K562 (cell line): Measurements from ENCODE around the gene PPOX. TPM values are rescaled to one million over a fixed set of nuclear protein-coding genes. Genes with fewer than 3 reads are reported as not detected.

Source experiments
- CBFB ChIP-seq: sonication (generic); formaldehyde crosslinking; IDR thresholded peaks from 2 replicates; pipeline ENCODE4 v1.4.0; 2020; ENCODE audit warnings: mild to moderate bottlenecking, missing genetic modification reagents
- ELF1 ChIP-seq: fragments of 200-800 bp; sonication (Bioruptor generic); IDR thresholded peaks from 2 replicates; pipeline ENCODE4 v1.6.1; 2016; ENCODE audit warnings: missing genetic modification characterization, missing compliant biosample characterization
- PCBP2 ChIP-seq: fragments of 200-400 bp; formaldehyde crosslinking; IDR thresholded peaks from 2 replicates; pipeline ENCODE4 v1.6.1; 2018; ENCODE audit warnings: low read length, low read depth, mild to moderate bottlenecking, moderate library complexity; ENCODE audit not compliant: poor library complexity, severe bottlenecking
- PHF8 ChIP-seq: fragments of 200-600 bp; sonication (generic); IDR thresholded peaks from 2 replicates; pipeline ENCODE4 v1.6.1; 2012; ENCODE audit warnings: mixed run types, mild to moderate bottlenecking, inconsistent platforms, low read length, moderate library complexity, borderline replicate concordance
- POLR2A ChIP-seq: fragments of 450-650 bp; conservative IDR thresholded peaks from 2 replicates; pipeline ENCODE4 v1.6.1; 2016
- PTBP1 ChIP-seq: fragments of 200-400 bp; formaldehyde crosslinking; IDR thresholded peaks from 2 replicates; pipeline ENCODE4 v1.6.1; 2017; ENCODE audit warnings: low read depth, low read length
- RBFOX2 ChIP-seq: fragments of 200-400 bp; formaldehyde crosslinking; IDR thresholded peaks from 2 replicates; pipeline ENCODE4 v1.6.1; 2017; ENCODE audit warnings: low read depth, mild to moderate bottlenecking, low read length, moderate library complexity
- RUNX1 ChIP-seq: sonication (generic); IDR thresholded peaks from 2 replicates; pipeline ENCODE4 v1.6.1; 2016; ENCODE audit warnings: antibody characterized with exemption, low read depth
- SAP30 ChIP-seq: fragments of 200-600 bp; sonication (generic); IDR thresholded peaks from 2 replicates; pipeline ENCODE4 v1.6.1; 2012; ENCODE audit warnings: borderline replicate concordance, low read depth, mild to moderate bottlenecking, moderate library complexity, low read length, control low read depth, inconsistent platforms; ENCODE audit not compliant: insufficient read depth, poor library complexity, severe bottlenecking
- ZNF75A ChIP-seq: fragments of 450-650 bp; formaldehyde crosslinking; IDR thresholded peaks from 2 replicates; pipeline ENCODE4 v1.4.0; 2020; ENCODE audit warnings: mild to moderate bottlenecking
- polyA plus RNA-seq, 8 experiments: library from polyadenylated mRNA; depleted of rRNA in 4 of 8; stranded (reverse) in 5 of 8; unstranded in 3 of 8; fragments of >200 nt; fragmentation: Nextera tagmentation in 2 of 8; fragmentation: Illumina TruSeq in 1 of 8; extraction: Ambion mirVana in 2 of 8; extraction: Trizol in 1 of 8; gene quantifications; 2 replicates each; pipeline versions ENCODE4 v1.2.1 to v1.2.3, GENCODE V29; 2011 to 2014; ENCODE audit warnings: inconsistent platforms in 1 of 8, missing spikeins in 1 of 8
- total RNA-seq, 7 experiments: library from RNA; depleted of rRNA in 6 of 7; stranded (reverse); fragments of >200 nt in 6 of 7; fragmentation: Illumina TruSeq in 2 of 7; extraction: Trizol in 2 of 7; gene quantifications; 2 replicates each; pipeline versions ENCODE4 v1.2.1 to v1.2.3, GENCODE V29; 2011 to 2021; ENCODE audit warnings: low replicate concordance in 1 of 7
- TF ChIP-seq, protein P1 (sequence below): fragments of 250-450 bp; sonication (Bioruptor Pico); IDR thresholded peaks from 2 replicates; pipeline ENCODE4 v1.8.0; 2021; ENCODE audit warnings: borderline replicate concordance, mild to moderate bottlenecking, moderate library complexity; ENCODE audit not compliant: poor library complexity, severe bottlenecking
- TF ChIP-seq, protein P2 (sequence below): sonication (generic); formaldehyde crosslinking; IDR thresholded peaks from 2 replicates; pipeline ENCODE4 v1.8.0; 2022; ENCODE audit warnings: mild to moderate bottlenecking, missing genetic modification reagents
- TF ChIP-seq, protein P3 (sequence below): sonication (generic); formaldehyde crosslinking; IDR thresholded peaks from 2 replicates; pipeline ENCODE4 v1.4.0; 2020; ENCODE audit warnings: mild to moderate bottlenecking, missing genetic modification reagents
- TF ChIP-seq, protein P4 (sequence below): sonication (generic); formaldehyde crosslinking; IDR thresholded peaks from 2 replicates; pipeline ENCODE4 v1.8.0; 2023; ENCODE audit warnings: mild to moderate bottlenecking, missing genetic modification reagents
- TF ChIP-seq, protein P5 (sequence below): sonication (generic); formaldehyde crosslinking; IDR thresholded peaks from 2 replicates; pipeline ENCODE4 v1.8.1; 2023; ENCODE audit warnings: mild to moderate bottlenecking, missing genetic modification reagents, moderate library complexity

The PPOX gene
- total and polyA plus RNA-seq, 9 of the 15 experiments (the other 6 are each of a cell fraction or from before 2014, with no cell fraction given) = 17.0 to 57.1 (median 38.9) TPM

DNA sequence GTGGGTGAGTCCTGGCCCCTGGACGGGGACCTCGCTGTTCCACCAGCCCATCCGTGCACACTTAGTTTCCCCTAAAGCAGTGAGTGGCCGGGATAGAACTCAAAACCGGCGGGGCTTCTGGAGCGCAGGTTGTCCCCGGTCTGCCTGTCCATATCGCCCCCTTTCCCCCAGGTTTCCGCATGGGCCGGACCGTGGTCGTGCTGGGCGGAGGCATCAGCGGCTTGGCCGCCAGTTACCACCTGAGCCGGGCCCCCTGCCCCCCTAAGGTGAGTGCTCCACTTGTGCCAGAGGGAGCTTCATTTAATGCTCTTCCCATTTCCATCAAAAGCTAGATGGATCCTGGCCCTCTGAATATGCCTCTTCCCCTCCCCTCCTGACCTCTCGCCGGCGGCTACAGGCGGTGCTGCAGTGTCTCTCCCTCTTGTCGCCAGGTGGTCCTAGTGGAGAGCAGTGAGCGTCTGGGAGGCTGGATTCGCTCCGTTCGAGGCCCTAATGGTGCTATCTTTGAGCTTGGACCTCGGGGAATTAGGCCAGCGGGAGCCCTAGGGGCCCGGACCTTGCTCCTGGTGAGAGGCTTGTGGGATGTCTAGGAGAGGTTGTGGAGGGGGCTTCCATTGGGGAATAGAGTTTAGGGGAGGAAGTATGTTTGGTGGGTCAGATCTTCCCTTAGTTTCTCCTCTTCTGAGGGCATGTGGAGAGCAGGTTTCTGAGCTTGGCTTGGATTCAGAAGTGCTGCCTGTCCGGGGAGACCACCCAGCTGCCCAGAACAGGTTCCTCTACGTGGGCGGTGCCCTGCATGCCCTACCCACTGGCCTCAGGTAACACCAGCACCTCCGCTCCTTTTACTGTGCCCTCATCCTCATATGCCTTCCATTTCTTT lies 683 bp downstream of the PPOX start (continued):
- TF ChIP-seq, protein P1, sequence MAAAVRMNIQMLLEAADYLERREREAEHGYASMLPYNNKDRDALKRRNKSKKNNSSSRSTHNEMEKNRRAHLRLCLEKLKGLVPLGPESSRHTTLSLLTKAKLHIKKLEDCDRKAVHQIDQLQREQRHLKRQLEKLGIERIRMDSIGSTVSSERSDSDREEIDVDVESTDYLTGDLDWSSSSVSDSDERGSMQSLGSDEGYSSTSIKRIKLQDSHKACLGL = no peak
- TF ChIP-seq ZNF75A (CRISPR knock-in tag) = no peak
- TF ChIP-seq, protein P2, sequence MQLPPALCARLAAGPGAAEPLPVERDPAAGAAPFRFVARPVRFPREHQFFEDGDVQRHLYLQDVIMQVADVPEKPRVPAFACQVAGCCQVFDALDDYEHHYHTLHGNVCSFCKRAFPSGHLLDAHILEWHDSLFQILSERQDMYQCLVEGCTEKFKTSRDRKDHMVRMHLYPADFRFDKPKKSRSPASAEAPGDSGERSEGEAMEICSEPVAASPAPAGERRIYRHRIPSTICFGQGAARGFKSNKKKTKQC (CRISPR knock-in tag) = peak; percentile 14; the same call in 1 of the 2 replicates
- no peak for TF ChIP-seq POLR2A
- peak; percentile 3; the same call in 1 of the 2 replicates for TF ChIP-seq PHF8
- peak; percentile 44 for TF ChIP-seq SAP30
- TF ChIP-seq RBFOX2 = peak; percentile 75
- no peak for TF ChIP-seq PCBP2
- TF ChIP-seq, protein P3, sequence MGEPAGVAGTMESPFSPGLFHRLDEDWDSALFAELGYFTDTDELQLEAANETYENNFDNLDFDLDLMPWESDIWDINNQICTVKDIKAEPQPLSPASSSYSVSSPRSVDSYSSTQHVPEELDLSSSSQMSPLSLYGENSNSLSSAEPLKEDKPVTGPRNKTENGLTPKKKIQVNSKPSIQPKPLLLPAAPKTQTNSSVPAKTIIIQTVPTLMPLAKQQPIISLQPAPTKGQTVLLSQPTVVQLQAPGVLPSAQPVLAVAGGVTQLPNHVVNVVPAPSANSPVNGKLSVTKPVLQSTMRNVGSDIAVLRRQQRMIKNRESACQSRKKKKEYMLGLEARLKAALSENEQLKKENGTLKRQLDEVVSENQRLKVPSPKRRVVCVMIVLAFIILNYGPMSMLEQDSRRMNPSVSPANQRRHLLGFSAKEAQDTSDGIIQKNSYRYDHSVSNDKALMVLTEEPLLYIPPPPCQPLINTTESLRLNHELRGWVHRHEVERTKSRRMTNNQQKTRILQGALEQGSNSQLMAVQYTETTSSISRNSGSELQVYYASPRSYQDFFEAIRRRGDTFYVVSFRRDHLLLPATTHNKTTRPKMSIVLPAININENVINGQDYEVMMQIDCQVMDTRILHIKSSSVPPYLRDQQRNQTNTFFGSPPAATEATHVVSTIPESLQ (CRISPR knock-in tag) = peak; percentile 78; the same call in 1 of the 2 replicates
- TF ChIP-seq ELF1 = peak; percentile 48; the same call in 1 of the 2 replicates
- TF ChIP-seq PTBP1 = no peak
- TF ChIP-seq RUNX1 = peak; percentile 28; the same call in 1 of the 2 replicates
- TF ChIP-seq, protein P4, sequence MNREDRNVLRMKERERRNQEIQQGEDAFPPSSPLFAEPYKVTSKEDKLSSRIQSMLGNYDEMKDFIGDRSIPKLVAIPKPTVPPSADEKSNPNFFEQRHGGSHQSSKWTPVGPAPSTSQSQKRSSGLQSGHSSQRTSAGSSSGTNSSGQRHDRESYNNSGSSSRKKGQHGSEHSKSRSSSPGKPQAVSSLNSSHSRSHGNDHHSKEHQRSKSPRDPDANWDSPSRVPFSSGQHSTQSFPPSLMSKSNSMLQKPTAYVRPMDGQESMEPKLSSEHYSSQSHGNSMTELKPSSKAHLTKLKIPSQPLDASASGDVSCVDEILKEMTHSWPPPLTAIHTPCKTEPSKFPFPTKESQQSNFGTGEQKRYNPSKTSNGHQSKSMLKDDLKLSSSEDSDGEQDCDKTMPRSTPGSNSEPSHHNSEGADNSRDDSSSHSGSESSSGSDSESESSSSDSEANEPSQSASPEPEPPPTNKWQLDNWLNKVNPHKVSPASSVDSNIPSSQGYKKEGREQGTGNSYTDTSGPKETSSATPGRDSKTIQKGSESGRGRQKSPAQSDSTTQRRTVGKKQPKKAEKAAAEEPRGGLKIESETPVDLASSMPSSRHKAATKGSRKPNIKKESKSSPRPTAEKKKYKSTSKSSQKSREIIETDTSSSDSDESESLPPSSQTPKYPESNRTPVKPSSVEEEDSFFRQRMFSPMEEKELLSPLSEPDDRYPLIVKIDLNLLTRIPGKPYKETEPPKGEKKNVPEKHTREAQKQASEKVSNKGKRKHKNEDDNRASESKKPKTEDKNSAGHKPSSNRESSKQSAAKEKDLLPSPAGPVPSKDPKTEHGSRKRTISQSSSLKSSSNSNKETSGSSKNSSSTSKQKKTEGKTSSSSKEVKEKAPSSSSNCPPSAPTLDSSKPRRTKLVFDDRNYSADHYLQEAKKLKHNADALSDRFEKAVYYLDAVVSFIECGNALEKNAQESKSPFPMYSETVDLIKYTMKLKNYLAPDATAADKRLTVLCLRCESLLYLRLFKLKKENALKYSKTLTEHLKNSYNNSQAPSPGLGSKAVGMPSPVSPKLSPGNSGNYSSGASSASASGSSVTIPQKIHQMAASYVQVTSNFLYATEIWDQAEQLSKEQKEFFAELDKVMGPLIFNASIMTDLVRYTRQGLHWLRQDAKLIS (CRISPR knock-in tag) = 0 out of 2 replicates have a peak, but pooled peaks have one; percentile 5
- 0 out of 2 replicates have a peak, but pooled peaks have one; percentile 56 for TF ChIP-seq CBFB
- TF ChIP-seq, protein P5, sequence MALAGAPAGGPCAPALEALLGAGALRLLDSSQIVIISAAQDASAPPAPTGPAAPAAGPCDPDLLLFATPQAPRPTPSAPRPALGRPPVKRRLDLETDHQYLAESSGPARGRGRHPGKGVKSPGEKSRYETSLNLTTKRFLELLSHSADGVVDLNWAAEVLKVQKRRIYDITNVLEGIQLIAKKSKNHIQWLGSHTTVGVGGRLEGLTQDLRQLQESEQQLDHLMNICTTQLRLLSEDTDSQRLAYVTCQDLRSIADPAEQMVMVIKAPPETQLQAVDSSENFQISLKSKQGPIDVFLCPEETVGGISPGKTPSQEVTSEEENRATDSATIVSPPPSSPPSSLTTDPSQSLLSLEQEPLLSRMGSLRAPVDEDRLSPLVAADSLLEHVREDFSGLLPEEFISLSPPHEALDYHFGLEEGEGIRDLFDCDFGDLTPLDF = peak; percentile 22; the same call in 1 of the 2 replicates
